Measurements from ENCODE around the gene LUZP2. TPM values are rescaled to one million over a fixed set of nuclear protein-coding genes. Genes with fewer than 3 reads are reported as not detected.

LUZP2 gene
- total RNA-seq, 1 donor from 2014 or later: not detected

DNA sequence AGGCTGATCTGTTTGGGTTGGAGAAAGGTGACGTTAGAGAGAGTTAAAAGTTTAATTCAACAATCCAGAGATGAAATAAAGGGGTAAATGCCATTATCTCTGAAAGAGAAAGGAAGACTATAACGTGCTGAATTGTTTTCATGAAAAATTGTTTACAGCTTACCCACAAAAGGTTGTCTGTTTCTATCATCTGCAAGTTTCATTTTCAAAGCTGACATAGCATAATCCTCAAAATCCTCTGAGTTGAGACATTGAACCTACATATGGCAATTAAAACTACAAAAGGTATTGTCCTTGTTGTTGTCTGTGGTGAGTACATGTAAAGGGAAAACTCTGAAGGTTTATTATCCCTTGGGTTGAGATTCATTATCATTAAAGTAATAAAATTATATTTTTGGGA is 569.9 kb downstream of the LUZP2 start:
- intact Hi-C loops (cut with micrococcal nuclease): no loop called here

DNA sequence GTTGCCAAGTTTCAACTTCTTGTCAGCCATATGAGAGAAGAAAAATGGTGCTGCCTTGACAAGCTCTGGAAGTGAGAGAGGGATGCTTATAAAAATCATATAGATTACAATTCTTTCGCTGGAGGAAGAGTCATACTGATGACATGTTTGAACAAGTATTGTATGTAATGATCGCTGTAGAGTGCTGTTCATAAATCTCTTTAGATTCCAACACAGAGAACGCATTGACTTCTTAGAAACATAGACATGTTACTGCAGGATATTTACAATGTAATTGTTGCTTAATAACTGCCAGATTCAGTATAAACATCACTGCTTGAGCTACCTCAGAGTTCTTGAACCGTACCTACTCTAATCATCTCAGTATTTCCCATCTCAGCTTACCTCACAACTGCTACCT is 571.6 kb downstream of the LUZP2 start:
- intact Hi-C loops (cut with micrococcal nuclease): no loop called here

- intact Hi-C loops (cut with micrococcal nuclease): no loop called here
Observed at GRCh38 chr11:25094085-25094802, 597.4 kb downstream of the LUZP2 start.

GRCh38 chr11:25119416-25119815 is 622.6 kb downstream of the LUZP2 start:
- intact Hi-C loops (cut with micrococcal nuclease): no loop called here
